A549 (cell line): Measurements from ENCODE around the gene ASAH2B. TPM values are rescaled to one million over a fixed set of nuclear protein-coding genes. Genes with fewer than 3 reads are reported as not detected.
A peak's percentile ranks its signal among the peaks of the same experiment; 100 is the strongest.

Experiments used
- ATAC-seq, 2 experiments: fragments of 200-7000 bp in 1 of 2; fragments of >200 bp in 1 of 2; cut with Nextera tagmentation in 1 of 2; cut with Tn5 transposase in 1 of 2; 3 replicates each; pipeline versions ENCODE4 v1.8.0 to v1.9.1; 2018 to 2020; ENCODE audit warnings: mild to moderate bottlenecking in 1 of 2, moderate library complexity in 1 of 2
- CTCF ChIA-PET: fragments of 300-600 bp; sonication (Branson Sonifier 250); formaldehyde crosslinking; extraction: SDS; loops from one replicate; lab custom pipeline; 2021; ENCODE audit warnings: antibody characterized with exemption, inconsistent platforms; lab: Yijun Ruan, JAX
- POLR2A ChIA-PET: fragments of 350-600 bp; formaldehyde crosslinking; extraction: SDS; loops from one replicate; lab custom pipeline; 2021; ENCODE audit warnings: antibody characterized with exemption, inconsistent platforms; lab: Yijun Ruan, JAX
- DNase-seq, 2 experiments: peaks; one replicate each; pipeline versions ENCODE4 v3.0.0 to v3.0.0-alpha.2; 2011 to 2016; ENCODE audit warnings: low read depth in 1 of 2, low spot score in 1 of 2
- FAIRE-seq: peaks from 2 replicates; lab custom pipeline; 2011; peaks lifted over from hg19 to GRCh38; lab: Jason Lieb, UNC
- H3K27ac ChIP-seq, 2 experiments: fragments of >200 bp; sonication (Bioruptor Twin); formaldehyde crosslinking; 3 replicates each; pipeline ENCODE4 v1.5.1; 2016 to 2017
- H3K4me1 ChIP-seq: fragments of >200 bp; sonication (Bioruptor Twin); formaldehyde crosslinking; 3 replicates; pipeline ENCODE4 v1.6.1; 2016
- H3K4me2 ChIP-seq: fragments of >200 bp; sonication (Bioruptor Twin); formaldehyde crosslinking; 3 replicates; pipeline ENCODE4 v1.6.1; 2016
- H3K4me3 ChIP-seq: fragments of >200 bp; sonication (Bioruptor Twin); formaldehyde crosslinking; 3 replicates; pipeline ENCODE4 v1.5.1; 2016
- H3K9me3 ChIP-seq: fragments of >200 bp; sonication (Bioruptor Twin); formaldehyde crosslinking; 3 replicates; pipeline ENCODE4 v1.6.1; 2016
- PHF8 ChIP-seq: fragments of 200-600 bp; sonication (generic); IDR thresholded peaks from 2 replicates; pipeline ENCODE4 v1.6.1; 2016; ENCODE audit warnings: low read depth, mild to moderate bottlenecking, antibody characterized with exemption, moderate library complexity, borderline replicate concordance
- POLR2AphosphoS2 ChIP-seq: conservative IDR thresholded peaks from 2 replicates; pipeline ENCODE4 v1.6.1; 2012; ENCODE audit warnings: low read length, improper control_type of control experiment, inconsistent platforms
- WGBS: methylation state at CpG from one replicate; pipeline ENCODE4 v1.1.6; 2017; ENCODE audit errors: missing lambda C conversion rate; 5-methylcytosine and 5-hydroxymethylcytosine counted together
- polyA plus RNA-seq, 4 experiments: library from polyadenylated mRNA; depleted of rRNA in 3 of 4; stranded (reverse); fragments of >200 nt; fragmentation: RNase III in 1 of 4; extraction: RNeasy Plus Mini Kit Qiagen cat#74134 plus additional on column Dnase treatment in 1 of 4; gene quantifications; 2 replicates in 3 of 4; 3 replicates in 1 of 4; pipeline ENCODE4 v1.2.3, GENCODE V29; 2011 to 2017

ASAH2B gene
- polyA plus RNA-seq, 2 of the 4 experiments (the other 2 are of a cell fraction): 3.9 to 10.5 TPM

GRCh38 chr10:50807851-50808776 lies 68.4 kb downstream of the ASAH2B start:
- Histone ChIP-seq H3K9me3 (no peaks in the 10 kb centered on the region), H3K4me1 (no peaks in the 10 kb centered on the region), H3K27ac (no peak overlapping the region), H3K4me3 (no peak overlapping the region), H3K4me2 (no peak overlapping the region)
- FAIRE-seq (no peak), DNase-seq (peak in 1 of 2 experiments; percentile 21), ATAC-seq (peak in 1 of 2 experiments; percentile 72; a peak in 3 of 6 replicates)
- POLR2A ChIA-PET: no interaction called here
- 0% methylated on average over 1 of the region's 1 CpG for WGBS
- no peak for TF ChIP-seq PHF8
- no peak for TF ChIP-seq POLR2AphosphoS2
- CTCF ChIA-PET: no interaction called here

Other genes starting within 250 kb of the ASAH2B start
- gene SGMS1, start 116.0 kb upstream of the ASAH2B start, polyA plus RNA-seq (2011; rRNA removed): 28.2 TPM in 2 replicates
- gene SGMS1, start 116.0 kb upstream of the ASAH2B start, polyA plus RNA-seq (2017; fragmentation: RNase III; extraction: RNeasy Plus Mini Kit Qiagen cat#74134 plus additional on column Dnase treatment): 20.2 to 23.2 TPM (median 22.7 TPM) in 3 replicates
- 0.71 and 0.80 TPM in 2 replicates for gene A1CF, start 145.7 kb downstream of the ASAH2B start, polyA plus RNA-seq (2011; rRNA removed)
- gene A1CF, start 145.7 kb downstream of the ASAH2B start, polyA plus RNA-seq (2017; fragmentation: RNase III; extraction: RNeasy Plus Mini Kit Qiagen cat#74134 plus additional on column Dnase treatment): 0.13 to 0.25 TPM (median 0.16 TPM) in 3 replicates